PC-9 (cell line): ENCODE data around the gene MRM3. TPM values are rescaled to one million over a fixed set of nuclear protein-coding genes. Genes with fewer than 3 reads are reported as not detected.
A peak's percentile ranks its signal among the peaks of the same experiment; 100 is the strongest.
"Not testable (repeated sequence)": the region's sequence is repeated elsewhere in the genome, so short reads cannot be mapped to it uniquely, and the experiment has no call there.

Source experiments
- BruUV-seq: library from RNA; stranded (reverse); fragments of 400-500 nt; replicated peaks from 2 replicates; lab custom pipeline; 2021; lab: Mats Ljungman, UMichigan
- CTCF ChIA-PET: fragments of 300-600 bp; sonication (Branson Sonifier 250); formaldehyde crosslinking; loops from one replicate; lab custom pipeline; 2022; ENCODE audit warnings: antibody characterized with exemption; lab: Charles Lee
- POLR2A ChIA-PET: fragments of 300-600 bp; sonication (Branson Sonifier 250); formaldehyde crosslinking; loops from one replicate; lab custom pipeline; 2022; ENCODE audit warnings: antibody characterized with exemption; ENCODE audit not compliant: unreplicated experiment; lab: Charles Lee
- DNase-seq, 2 experiments: peaks; one replicate each; pipeline versions ENCODE4 v3.0.0 to v3.0.0-alpha.2; 2015 to 2022; ENCODE audit warnings: mixed read lengths in 1 of 2
- H2AFZ ChIP-seq: fragments of 200-600 bp; sonication (generic); 2 replicates; pipeline ENCODE4 v1.8.1; 2017; ENCODE audit warnings: antibody characterized with exemption
- H3F3A ChIP-seq: fragments of 200-600 bp; sonication (generic); 2 replicates; pipeline ENCODE4 v1.8.1; 2017; ENCODE audit warnings: antibody characterized with exemption, mild to moderate bottlenecking, low read depth; ENCODE audit not compliant: insufficient read depth
- H3K27ac ChIP-seq: fragments of 200-600 bp; sonication (generic); 2 replicates; pipeline ENCODE4 v1.6.1; 2016; ENCODE audit warnings: mixed run types
- H3K27me3 ChIP-seq: fragments of 200-600 bp; sonication (generic); 2 replicates; pipeline ENCODE4 v1.6.1; 2016; ENCODE audit warnings: low read depth, mixed run types; ENCODE audit not compliant: insufficient read depth
- H3K36me3 ChIP-seq: fragments of 200-600 bp; sonication (generic); 2 replicates; pipeline ENCODE4 v1.6.1; 2016; ENCODE audit warnings: low read depth, mixed run types
- H3K4me1 ChIP-seq: fragments of 200-600 bp; sonication (generic); replicated peaks from 2 replicates; pipeline ENCODE4 v1.6.1; 2016; ENCODE audit warnings: mixed run types; ENCODE audit not compliant: insufficient read depth
- H3K4me2 ChIP-seq: fragments of 200-600 bp; sonication (generic); 2 replicates; pipeline ENCODE4 v1.6.1; 2017; ENCODE audit warnings: mixed run types
- H3K4me3 ChIP-seq: fragments of 200-600 bp; sonication (generic); 2 replicates; pipeline ENCODE4 v1.6.1; 2016; ENCODE audit warnings: mixed run types
- H3K79me2 ChIP-seq: fragments of 200-600 bp; sonication (generic); 2 replicates; pipeline ENCODE4 v1.6.1; 2017; ENCODE audit warnings: low read depth, mixed run types
- H3K9me2 ChIP-seq: fragments of 200-600 bp; sonication (generic); 2 replicates; pipeline ENCODE4 v1.8.1; 2017; ENCODE audit warnings: mild to moderate bottlenecking; ENCODE audit not compliant: insufficient read depth
- H3K9me3 ChIP-seq: fragments of 200-600 bp; sonication (generic); 2 replicates; pipeline ENCODE4 v1.8.1; 2016; ENCODE audit warnings: low read depth; ENCODE audit not compliant: insufficient read depth
- H4K20me1 ChIP-seq: fragments of 200-600 bp; sonication (generic); 2 replicates; pipeline ENCODE4 v1.8.1; 2017; ENCODE audit not compliant: insufficient read depth
- EZH2 ChIP-seq: fragments of 200-600 bp; sonication (generic); IDR thresholded peaks from 2 replicates; pipeline ENCODE4 v1.8.0; 2017; ENCODE audit warnings: antibody characterized with exemption, low read depth
- intact Hi-C: fragments of 100-400 bp; cut with micrococcal nuclease; formaldehyde crosslinking; loops from one replicate; pipeline ENCODE4 v1.10.0; 2022; ENCODE audit not compliant: unreplicated experiment
- total RNA-seq: library from RNA; stranded (reverse); gene quantifications from 2 replicates; pipeline ENCODE4 v1.2.3, GENCODE V29; 2021
- TF ChIP-seq, protein P1 (sequence below): fragments of 200-600 bp; sonication (generic); conservative IDR thresholded peaks from 2 replicates; pipeline ENCODE4 v1.6.1; 2017; ENCODE audit warnings: mixed run types, antibody characterized with exemption, mild to moderate bottlenecking, moderate library complexity

Gene MRM3
- total RNA-seq, 1 experiment from 2014 or later: 23.2 TPM

GRCh38 chr17:778096-778495 is 4.1 kb upstream of the MRM3 start:
- Histone ChIP-seq H3K27me3 (no peaks in the 10 kb centered on the region), H3K4me3 (no peak overlapping the region), H3K4me2 (no peak overlapping the region), H3F3A (no peaks in the 10 kb centered on the region; the same call in 1 of the 2 replicates), H3K36me3 (peaks cover 26% of the 10 kb centered on the region; the same call in 1 of the 2 replicates), H3K4me1 (peaks cover 6% of the 10 kb centered on the region), H4K20me1 (peaks cover 10% of the 10 kb centered on the region), H3K9me3 (no peaks in the 10 kb centered on the region), H2AFZ (no peak overlapping the region), H3K27ac (no peak overlapping the region), H3K9me2 (no peaks in the 10 kb centered on the region), H3K79me2 (peaks cover 43% of the 10 kb centered on the region)
- BruUV-seq: no TSS peak
- intact Hi-C loops: no loop called here
- no peak for TF ChIP-seq EZH2
- TF ChIP-seq, protein P1, sequence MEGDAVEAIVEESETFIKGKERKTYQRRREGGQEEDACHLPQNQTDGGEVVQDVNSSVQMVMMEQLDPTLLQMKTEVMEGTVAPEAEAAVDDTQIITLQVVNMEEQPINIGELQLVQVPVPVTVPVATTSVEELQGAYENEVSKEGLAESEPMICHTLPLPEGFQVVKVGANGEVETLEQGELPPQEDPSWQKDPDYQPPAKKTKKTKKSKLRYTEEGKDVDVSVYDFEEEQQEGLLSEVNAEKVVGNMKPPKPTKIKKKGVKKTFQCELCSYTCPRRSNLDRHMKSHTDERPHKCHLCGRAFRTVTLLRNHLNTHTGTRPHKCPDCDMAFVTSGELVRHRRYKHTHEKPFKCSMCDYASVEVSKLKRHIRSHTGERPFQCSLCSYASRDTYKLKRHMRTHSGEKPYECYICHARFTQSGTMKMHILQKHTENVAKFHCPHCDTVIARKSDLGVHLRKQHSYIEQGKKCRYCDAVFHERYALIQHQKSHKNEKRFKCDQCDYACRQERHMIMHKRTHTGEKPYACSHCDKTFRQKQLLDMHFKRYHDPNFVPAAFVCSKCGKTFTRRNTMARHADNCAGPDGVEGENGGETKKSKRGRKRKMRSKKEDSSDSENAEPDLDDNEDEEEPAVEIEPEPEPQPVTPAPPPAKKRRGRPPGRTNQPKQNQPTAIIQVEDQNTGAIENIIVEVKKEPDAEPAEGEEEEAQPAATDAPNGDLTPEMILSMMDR: no peak
- CTCF ChIA-PET: no interaction called here
- POLR2A ChIA-PET: no interaction called here
- no peak for DNase-seq

- H4K20me1 ChIP-seq: no peaks in the 10 kb centered on the region; the same call in none of the 2 replicates
- H3K4me2 ChIP-seq: peak overlapping the region; percentile 90
- H3K4me3 ChIP-seq: peak overlapping the region; percentile 92; the same call in 1 of the 2 replicates
- no peaks in the 10 kb centered on the region for H3K9me3 ChIP-seq
- BruUV-seq: no TSS peak
- H3K9me2 ChIP-seq: no peaks in the 10 kb centered on the region
- no peak overlapping the region for H2AFZ ChIP-seq
- intact Hi-C loops: loop anchor here (5.0 kb wide), 1 partner anchor 213 kb away; the partner anchor contains the start of gene TIMM22
- H3F3A ChIP-seq: peaks cover 5% of the 10 kb centered on the region; the same call in 1 of the 2 replicates
- H3K4me1 ChIP-seq: peaks cover 17% of the 10 kb centered on the region
- H3K27me3 ChIP-seq: no peaks in the 10 kb centered on the region
- H3K79me2 ChIP-seq: peaks cover 66% of the 10 kb centered on the region
- DNase-seq: no peak
- H3K36me3 ChIP-seq: 0 out of 2 replicates have a peak, but pooled peaks cover 10% of the 10 kb centered on the region
- CTCF ChIA-PET: no interaction called here
- POLR2A ChIA-PET: no interaction called here
- no peak overlapping the region for H3K27ac ChIP-seq
- TF ChIP-seq, protein P1: no peak
- TF ChIP-seq EZH2: no peak
These were observed 2.0 kb downstream of the MRM3 start for GRCh38 chr17:784143-784542.

GRCh38 chr17:785901-786300 is 3.7 kb downstream of the MRM3 start:
- H3K9me3 ChIP-seq, H3F3A ChIP-seq, H3K4me3 ChIP-seq, POLR2A ChIA-PET, H3K4me2 ChIP-seq, H2AFZ ChIP-seq, H4K20me1 ChIP-seq, intact Hi-C loops, BruUV-seq, H3K9me2 ChIP-seq, DNase-seq, H3K27me3 ChIP-seq, H3K27ac ChIP-seq, CTCF ChIA-PET: not testable (repeated sequence)
- Histone ChIP-seq H3K36me3 (0 out of 2 replicates have a peak, but pooled peaks cover 18% of the 10 kb centered on the region), H3K4me1 (peaks cover 17% of the 10 kb centered on the region), H3K79me2 (peaks cover 51% of the 10 kb centered on the region)
